Transverse colon (tissue), 4 donors: ENCODE results near the gene HSPG2. TPM values are rescaled to one million over a fixed set of nuclear protein-coding genes. Genes with fewer than 3 reads are reported as not detected.

Experiments used
- DNase-seq: peaks from one replicate; pipeline ENCODE4 v3.0.0-alpha.2; 2019
- H3K27ac ChIP-seq, 4 donors: fragments of 200-600 bp; sonication (generic); 2 replicates each; pipeline ENCODE4 v1.5.1; 2016 to 2018; ENCODE audit warnings: inconsistent platforms in 4 of 4
- H3K27me3 ChIP-seq: fragments of 200-600 bp; sonication (generic); 2 replicates; pipeline ENCODE4 v1.5.1; 2017; ENCODE audit warnings: inconsistent platforms
- H3K36me3 ChIP-seq, 4 donors: fragments of 200-600 bp; sonication (generic); 2 replicates each; pipeline ENCODE4 v1.5.1; 2017 to 2019; ENCODE audit warnings: inconsistent platforms in 4 of 4
- H3K4me1 ChIP-seq, 4 donors: fragments of 200-600 bp; sonication (generic); 2 replicates each; pipeline ENCODE4 v1.5.1; 2017 to 2020; ENCODE audit warnings: inconsistent platforms in 4 of 4
- H3K4me3 ChIP-seq, 4 donors: fragments of 200-600 bp; sonication (generic); 1 replicate in 1 of 4; 2 replicates in 3 of 4; pipeline versions ENCODE4 v1.5.1 to v1.6.1; 2017 to 2019; ENCODE audit warnings: inconsistent platforms in 4 of 4
- H3K9me3 ChIP-seq, 2 donors: fragments of 200-600 bp; sonication (generic); 2 replicates each; pipeline ENCODE4 v1.5.1; 2017 to 2019; ENCODE audit warnings: inconsistent platforms in 2 of 2
- EP300 ChIP-seq: sonication (generic); formaldehyde crosslinking; IDR thresholded peaks from one replicate; pipeline ENCODE4 v1.6.1; 2017; ENCODE audit warnings: antibody characterized with exemption, low read depth
- POLR2A ChIP-seq: fragments of 450-650 bp; IDR thresholded peaks from one replicate; pipeline ENCODE4 v1.6.1; 2016; ENCODE audit warnings: antibody characterized with exemption, mild to moderate bottlenecking, moderate library complexity
- POLR2AphosphoS5 ChIP-seq, 3 donors: sonication (generic); formaldehyde crosslinking; IDR thresholded peaks; one replicate each; pipeline ENCODE4 v1.6.1; 2016; ENCODE audit warnings: antibody characterized with exemption in 3 of 3
- WGBS, 2 donors: methylation state at CpG; one replicate each; pipeline ENCODE4 v1.1.5; 2018; ENCODE audit warnings: low coverage in 1 of 2; 5-methylcytosine and 5-hydroxymethylcytosine counted together
- in situ Hi-C, 4 donors: fragments of 200-750 bp; cut with MboI; loops; one replicate each; pipeline versions ENCODE4 v1.15.0 to v1.15.1; 2017; ENCODE audit warnings: low sequenced_read_pairs in 3 of 4, low pct_ligation_motif_present in 1 of 4, low pct_unique_long_range_greater_than_20kb in 1 of 4
- intact Hi-C: fragments of 100-400 bp; cut with DNase I; formaldehyde crosslinking; loops from one replicate; pipeline ENCODE4 v1.15.1; 2023; ENCODE audit warnings: low total_unique reads
- total RNA-seq, 4 donors: library from RNA; depleted of rRNA; stranded (reverse); fragments of >200 nt; gene quantifications; one replicate each; pipeline ENCODE4 v1.1.0, GENCODE V29; 2016
- TF ChIP-seq, protein P1 (sequence below), 5 experiments: fragments of 200-600 bp in 3 of 5; fragments of 450-650 bp in 2 of 5; sonication (generic) in 3 of 5; IDR thresholded peaks; 1 replicate in 2 of 5; 2 replicates in 3 of 5; pipeline ENCODE4 v1.5.1; 2016 to 2017; ENCODE audit warnings: antibody characterized with exemption in 5 of 5, inconsistent platforms in 3 of 5, mild to moderate bottlenecking in 2 of 5, moderate library complexity in 1 of 5

The HSPG2 gene
- total RNA-seq, 4 donors from 2014 or later = 107 to 343 (median 228) TPM

DNA sequence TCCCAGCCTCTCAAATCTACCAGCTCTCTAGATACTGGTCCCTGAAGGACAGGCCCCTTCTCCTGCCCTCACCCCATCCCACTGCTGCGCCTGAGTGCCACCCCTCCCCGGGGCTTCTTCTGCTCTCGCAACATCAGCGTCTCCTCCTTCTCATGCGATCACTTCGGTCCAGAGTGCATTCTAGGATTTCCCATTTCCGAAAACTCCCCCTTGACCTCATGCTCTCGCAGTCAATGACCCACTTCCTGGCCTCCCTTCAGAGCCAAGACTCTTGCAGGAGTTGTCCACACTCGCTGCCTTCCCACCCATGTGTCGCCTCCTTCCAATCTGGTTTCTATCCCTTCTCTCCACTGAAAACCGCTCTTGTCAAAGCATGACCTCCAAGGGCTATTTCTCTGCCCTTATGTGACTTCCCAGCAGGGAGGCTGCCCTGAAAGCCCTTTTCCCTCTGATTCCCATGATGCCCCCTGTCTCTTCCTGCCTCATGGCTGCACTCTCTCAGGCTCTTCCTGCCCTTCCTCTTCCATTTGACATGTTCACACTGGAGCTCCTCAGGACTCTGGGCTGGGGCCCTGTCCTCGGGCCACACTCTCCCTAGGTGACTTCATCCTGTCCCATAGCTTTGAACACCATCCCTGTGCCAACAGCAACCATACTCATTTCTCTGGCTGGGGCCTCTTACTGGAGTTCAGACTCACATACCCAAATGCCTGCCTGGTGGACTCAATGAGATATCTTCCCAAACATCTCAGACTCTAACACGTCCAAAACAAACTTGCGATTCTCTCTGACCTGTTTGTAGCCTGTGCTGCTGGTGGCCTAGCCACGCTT lies 79.1 kb downstream of the HSPG2 start:
- 68 to 81% methylated on average over 8 to 15 of the region's 15 CpGs for WGBS, 2 donors
- in situ Hi-C loops (loop anchor here in 1 of 4 donors (25.0 kb wide), 1 partner anchor 104 kb away; no protein-coding TSS in a partner anchor), intact Hi-C loops (no loop called here)
- Histone ChIP-seq H3K27me3 (no peaks in the 10 kb centered on the region), H3K4me3 (no peak overlapping the region), H3K27ac (no peak overlapping the region), H3K4me1 (no peaks in the 10 kb centered on the region), H3K9me3 (no peaks in the 10 kb centered on the region), H3K36me3 (peaks cover 0 to 51% (median 20%) of the 10 kb centered on the region in 4 donors)
- TF ChIP-seq POLR2A = no peak
- no peak for TF ChIP-seq POLR2AphosphoS5 (IDR thresholded peaks at IDR 0.05)
- TF ChIP-seq, protein P1, sequence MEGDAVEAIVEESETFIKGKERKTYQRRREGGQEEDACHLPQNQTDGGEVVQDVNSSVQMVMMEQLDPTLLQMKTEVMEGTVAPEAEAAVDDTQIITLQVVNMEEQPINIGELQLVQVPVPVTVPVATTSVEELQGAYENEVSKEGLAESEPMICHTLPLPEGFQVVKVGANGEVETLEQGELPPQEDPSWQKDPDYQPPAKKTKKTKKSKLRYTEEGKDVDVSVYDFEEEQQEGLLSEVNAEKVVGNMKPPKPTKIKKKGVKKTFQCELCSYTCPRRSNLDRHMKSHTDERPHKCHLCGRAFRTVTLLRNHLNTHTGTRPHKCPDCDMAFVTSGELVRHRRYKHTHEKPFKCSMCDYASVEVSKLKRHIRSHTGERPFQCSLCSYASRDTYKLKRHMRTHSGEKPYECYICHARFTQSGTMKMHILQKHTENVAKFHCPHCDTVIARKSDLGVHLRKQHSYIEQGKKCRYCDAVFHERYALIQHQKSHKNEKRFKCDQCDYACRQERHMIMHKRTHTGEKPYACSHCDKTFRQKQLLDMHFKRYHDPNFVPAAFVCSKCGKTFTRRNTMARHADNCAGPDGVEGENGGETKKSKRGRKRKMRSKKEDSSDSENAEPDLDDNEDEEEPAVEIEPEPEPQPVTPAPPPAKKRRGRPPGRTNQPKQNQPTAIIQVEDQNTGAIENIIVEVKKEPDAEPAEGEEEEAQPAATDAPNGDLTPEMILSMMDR (IDR thresholded peaks at IDR 0.05) = no peak
- TF ChIP-seq EP300 = no peak
- DNase-seq = no peak

DNA sequence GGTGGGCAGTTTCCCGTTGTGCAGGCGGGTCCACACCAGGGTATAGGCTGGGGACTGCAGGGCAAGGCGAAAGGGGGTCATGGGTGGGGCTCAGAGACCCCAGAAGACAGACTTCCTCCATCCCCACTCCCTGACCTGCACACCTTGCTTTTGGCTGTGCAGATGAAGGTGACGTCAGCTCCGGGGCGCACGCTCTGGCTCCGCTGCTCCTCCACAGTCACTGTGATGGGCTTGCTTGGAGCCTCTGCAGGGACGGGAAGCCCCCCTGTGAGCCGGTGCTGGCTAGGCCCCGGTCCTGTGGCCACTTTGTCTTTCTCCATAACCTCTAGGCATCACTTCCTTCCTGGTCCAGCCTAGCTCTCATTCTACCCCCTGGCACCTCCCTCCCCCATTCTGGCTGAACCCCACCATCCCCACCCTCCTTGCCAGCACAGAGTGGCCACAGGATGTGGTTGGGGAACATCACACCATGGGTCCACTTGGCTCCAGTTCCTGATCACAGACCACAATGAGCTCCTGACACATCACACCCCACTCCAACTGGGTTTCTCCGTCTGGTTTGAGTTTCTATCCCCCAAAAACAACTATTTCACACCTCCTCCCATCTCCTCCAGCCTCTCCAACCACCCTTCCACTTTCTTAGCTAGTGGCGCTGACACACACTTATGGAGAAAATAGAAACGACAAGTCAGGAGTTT lies 79.8 kb downstream of the HSPG2 start:
- WGBS, 2 donors = 73 to 86% methylated on average over 2 to 14 of the region's 14 CpGs
- no peaks in the 10 kb centered on the region for H3K4me1 ChIP-seq
- in situ Hi-C loops = loop anchor here in 1 of 4 donors (25.0 kb wide), 1 partner anchor 105 kb away; no protein-coding TSS in a partner anchor
- no peaks in the 10 kb centered on the region for H3K9me3 ChIP-seq
- no peak overlapping the region for H3K4me3 ChIP-seq
- H3K27ac ChIP-seq = no peak overlapping the region
- peaks cover 0 to 59% (median 22%) of the 10 kb centered on the region in 4 donors for H3K36me3 ChIP-seq
- no peaks in the 10 kb centered on the region for H3K27me3 ChIP-seq
- DNase-seq = no peak
- intact Hi-C loops = no loop called here
- TF ChIP-seq POLR2AphosphoS5 (IDR thresholded peaks at IDR 0.05) (no peak), POLR2A (no peak), EP300 (no peak)
- TF ChIP-seq, protein P1 (IDR thresholded peaks at IDR 0.05) = no peak

DNA sequence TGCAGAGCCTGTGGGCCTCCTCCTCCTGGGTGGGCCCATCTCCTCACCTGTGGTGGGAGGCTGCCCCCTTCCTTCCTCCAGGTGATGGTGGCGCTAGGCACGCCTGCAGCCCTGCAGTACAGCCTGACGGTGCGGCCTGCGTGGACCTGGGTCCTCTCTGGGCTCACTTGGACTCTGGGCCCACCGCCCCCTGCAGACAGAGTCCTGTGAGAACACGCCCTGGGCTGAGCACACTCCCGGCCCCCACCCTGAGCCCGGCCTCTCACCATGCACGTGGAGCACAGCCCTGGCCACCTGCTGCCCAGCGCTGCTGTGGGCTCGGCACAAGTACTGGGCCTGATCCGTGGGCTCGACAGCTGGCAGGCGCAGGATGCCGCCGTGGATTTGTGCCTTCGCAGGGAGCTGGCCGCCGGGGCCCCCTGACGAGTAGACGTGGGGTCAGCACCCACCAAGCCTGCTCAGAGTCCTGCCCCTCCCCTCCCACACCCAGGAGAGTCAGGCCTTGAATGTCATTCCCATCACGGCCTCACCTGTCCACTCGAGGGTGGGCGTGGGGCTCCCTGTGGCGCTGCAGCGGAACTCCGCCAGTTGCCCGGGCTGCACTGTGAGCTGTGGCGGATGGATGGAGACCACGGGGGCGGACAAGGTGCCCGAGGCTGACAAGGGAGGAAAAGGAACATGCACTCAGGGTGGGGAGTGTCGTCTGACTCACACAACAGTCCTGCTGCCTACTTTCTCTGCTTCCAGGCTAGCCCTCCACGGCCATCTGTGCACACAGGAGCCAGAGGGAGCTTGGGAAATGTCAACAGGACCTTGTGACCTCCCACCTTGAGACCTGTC lies 81.6 kb downstream of the HSPG2 start:
- Histone ChIP-seq H3K27ac (no peak overlapping the region), H3K9me3 (no peaks in the 10 kb centered on the region), H3K4me1 (no peaks in the 10 kb centered on the region), H3K36me3 (peaks cover 0 to 58% (median 13%) of the 10 kb centered on the region in 4 donors), H3K27me3 (no peaks in the 10 kb centered on the region), H3K4me3 (no peak overlapping the region)
- intact Hi-C loops = no loop called here
- WGBS, 2 donors = 89% methylated on average over 30 of the region's 35 CpGs; no CpG with 5 or more reads in 1 of the 2 donors
- in situ Hi-C loops = loop anchor here in 1 of 4 donors (25.0 kb wide), 1 partner anchor 107 kb away; no protein-coding TSS in a partner anchor
- TF ChIP-seq, protein P1 (IDR thresholded peaks at IDR 0.05) = no peak
- no peak for TF ChIP-seq EP300
- TF ChIP-seq POLR2A = no peak
- TF ChIP-seq POLR2AphosphoS5 (IDR thresholded peaks at IDR 0.05) = no peak
- DNase-seq = no peak
